Measurements from ENCODE around the gene JAKMIP3. TPM values are rescaled to one million over a fixed set of nuclear protein-coding genes. Genes with fewer than 3 reads are reported as not detected.

Gene JAKMIP3
- total and polyA plus RNA-seq, 8 donors, result 0.22 to 0.50 (median 0.37) TPM

GRCh38 chr10:132056663-132057062, 9.1 kb upstream of the JAKMIP3 start:
- Histone ChIP-seq H3K27ac (no peak overlapping the region), H3K27me3 (peaks cover 0 to 87% of the 10 kb centered on the region in 2 donors), H3K9me3 (peaks cover 0 to 22% of the 10 kb centered on the region in 2 donors), H3K36me3 (no peaks in the 10 kb centered on the region), H3K4me1 (no peaks in the 10 kb centered on the region), H3K4me3 (no peak overlapping the region)
- intact Hi-C loops (cut with DNase I), result no loop called here
- no peak for ATAC-seq
- TF ChIP-seq, protein P1, sequence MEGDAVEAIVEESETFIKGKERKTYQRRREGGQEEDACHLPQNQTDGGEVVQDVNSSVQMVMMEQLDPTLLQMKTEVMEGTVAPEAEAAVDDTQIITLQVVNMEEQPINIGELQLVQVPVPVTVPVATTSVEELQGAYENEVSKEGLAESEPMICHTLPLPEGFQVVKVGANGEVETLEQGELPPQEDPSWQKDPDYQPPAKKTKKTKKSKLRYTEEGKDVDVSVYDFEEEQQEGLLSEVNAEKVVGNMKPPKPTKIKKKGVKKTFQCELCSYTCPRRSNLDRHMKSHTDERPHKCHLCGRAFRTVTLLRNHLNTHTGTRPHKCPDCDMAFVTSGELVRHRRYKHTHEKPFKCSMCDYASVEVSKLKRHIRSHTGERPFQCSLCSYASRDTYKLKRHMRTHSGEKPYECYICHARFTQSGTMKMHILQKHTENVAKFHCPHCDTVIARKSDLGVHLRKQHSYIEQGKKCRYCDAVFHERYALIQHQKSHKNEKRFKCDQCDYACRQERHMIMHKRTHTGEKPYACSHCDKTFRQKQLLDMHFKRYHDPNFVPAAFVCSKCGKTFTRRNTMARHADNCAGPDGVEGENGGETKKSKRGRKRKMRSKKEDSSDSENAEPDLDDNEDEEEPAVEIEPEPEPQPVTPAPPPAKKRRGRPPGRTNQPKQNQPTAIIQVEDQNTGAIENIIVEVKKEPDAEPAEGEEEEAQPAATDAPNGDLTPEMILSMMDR (IDR thresholded peaks at IDR 0.05), result no peak
- DNase-seq, result peak in 1 of 4 donors; percentile 41

- Histone ChIP-seq H3K36me3 (no peaks in the 10 kb centered on the region), H3K9me3 (peaks cover 0 to 16% of the 10 kb centered on the region in 2 donors), H3K27me3 (peaks cover 0 to 89% of the 10 kb centered on the region in 2 donors), H3K27ac (no peak overlapping the region), H3K4me3 (no peak overlapping the region), H3K4me1 (no peaks in the 10 kb centered on the region)
- ATAC-seq (no peak), DNase-seq (peak in 1 of 4 donors; percentile 67)
- TF ChIP-seq, protein P1 (IDR thresholded peaks at IDR 0.05), result no peak
- intact Hi-C loops (cut with DNase I), result no loop called here
Observed at GRCh38 chr10:132057191-132057681, 8.5 kb upstream of the JAKMIP3 start.

DNA sequence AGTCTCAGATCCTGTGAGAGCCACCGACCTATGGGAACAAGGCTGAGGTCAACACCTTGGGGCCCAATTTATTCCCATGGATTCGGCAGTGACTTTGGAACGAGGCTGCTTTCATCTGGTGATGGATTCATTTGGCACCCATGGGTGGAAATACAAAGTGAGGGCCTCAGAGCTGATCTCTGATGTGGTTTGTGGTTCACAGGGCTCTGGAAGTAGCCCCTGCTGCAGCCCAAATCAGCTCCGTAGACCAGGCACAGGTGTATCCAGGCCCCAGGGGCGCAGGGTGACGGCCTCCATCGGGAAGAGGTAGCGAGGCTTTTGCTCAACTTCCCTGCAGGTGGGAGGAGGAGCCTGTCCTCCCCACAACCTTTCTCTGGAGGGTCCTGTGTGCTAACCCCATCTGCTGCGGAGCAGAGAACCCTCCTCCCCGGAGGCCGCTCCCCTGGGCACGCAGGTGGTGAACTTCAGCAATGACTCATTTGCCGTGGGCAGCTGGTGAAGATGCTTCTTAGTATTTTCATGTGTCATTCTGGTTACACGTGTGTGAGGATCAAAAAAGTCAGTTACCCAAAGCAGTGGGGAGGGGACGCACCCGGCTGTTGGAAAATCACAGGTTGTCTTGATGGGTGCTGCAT, 7.5 kb upstream of the JAKMIP3 start:
- Histone ChIP-seq H3K27me3 (peaks cover 0 to 80% of the 10 kb centered on the region in 2 donors), H3K27ac (no peak overlapping the region), H3K9me3 (peaks cover 0 to 6% of the 10 kb centered on the region in 2 donors), H3K36me3 (no peaks in the 10 kb centered on the region), H3K4me1 (no peaks in the 10 kb centered on the region), H3K4me3 (no peak overlapping the region)
- DNase-seq, result peak in 1 of 4 donors; percentile 33
- intact Hi-C loops (cut with DNase I), result no loop called here
- TF ChIP-seq, protein P1 (IDR thresholded peaks at IDR 0.05), result no peak
- ATAC-seq, result no peak

DNA sequence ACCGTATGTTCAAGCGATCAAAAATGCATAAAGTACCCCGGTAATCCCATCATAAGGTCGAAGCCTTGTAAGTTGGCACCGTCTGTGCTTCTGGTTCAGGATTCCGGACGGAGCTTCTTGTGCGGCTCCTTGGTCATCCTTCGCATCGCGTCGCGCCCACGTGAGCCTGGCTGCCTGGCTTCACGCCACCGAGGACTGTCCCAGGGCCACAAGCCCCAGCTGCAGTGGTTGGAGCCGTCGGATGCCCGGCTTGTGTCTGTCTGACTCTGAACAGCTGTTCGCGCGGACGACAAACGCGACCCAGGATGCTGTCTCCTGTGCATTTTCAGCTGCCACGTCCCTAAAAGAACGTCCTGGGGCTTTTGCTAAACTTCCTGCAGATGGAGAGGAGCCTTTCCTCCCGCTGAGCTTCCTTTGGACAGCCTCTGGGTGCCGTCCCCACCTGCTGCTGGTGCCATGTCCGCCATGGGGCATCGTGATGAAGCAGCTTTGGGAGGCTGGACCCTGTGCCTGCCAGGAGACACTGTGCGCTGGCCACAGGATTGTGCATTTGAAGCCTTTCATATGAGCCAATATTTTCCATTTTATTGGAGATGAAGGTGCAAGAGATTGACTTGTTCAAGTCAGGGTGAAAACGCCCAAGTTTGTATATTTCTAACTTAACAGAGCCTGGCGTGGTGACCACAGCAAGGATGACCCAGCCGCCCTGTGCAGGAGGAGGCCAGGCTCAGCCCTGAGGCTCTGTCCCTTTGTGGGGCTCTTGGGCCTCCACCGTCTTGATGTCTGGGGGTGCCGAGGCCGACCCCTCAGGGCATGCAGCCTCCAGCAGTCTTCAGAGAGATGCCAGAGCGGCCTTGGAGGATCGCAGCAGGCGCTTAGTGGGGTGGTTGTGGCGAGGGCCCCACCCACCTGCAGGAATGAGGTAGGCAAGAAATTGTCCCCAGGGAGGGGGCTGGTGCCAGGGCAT, 6.7 kb upstream of the JAKMIP3 start:
- DNase-seq, result peak in 1 of 4 donors; percentile 51
- intact Hi-C loops (cut with DNase I), result no loop called here

More for the DNA sequence above, 6.7 kb upstream of the JAKMIP3 start:
- H3K4me1 ChIP-seq, result no peaks in the 10 kb centered on the region
- ATAC-seq, result no peak
- TF ChIP-seq, protein P1 (IDR thresholded peaks at IDR 0.05), result no peak
- H3K9me3 ChIP-seq, result no peaks in the 10 kb centered on the region
- H3K36me3 ChIP-seq, result no peaks in the 10 kb centered on the region
- peaks cover 0 to 75% of the 10 kb centered on the region in 2 donors for H3K27me3 ChIP-seq
- H3K4me3 ChIP-seq, result no peak overlapping the region
- H3K27ac ChIP-seq, result no peak overlapping the region
